K562 (cell line): Measurements from ENCODE around the gene RNF19B. TPM values are rescaled to one million over a fixed set of nuclear protein-coding genes. Genes with fewer than 3 reads are reported as not detected.

ENCODE experiments used
- ATF1 ChIP-seq, 2 experiments: fragments of 450-650 bp in 1 of 2; IDR thresholded peaks; 2 replicates each; pipeline ENCODE4 v1.6.1; 2016; ENCODE audit warnings: missing compliant biosample characterization in 1 of 2, missing genetic modification characterization in 1 of 2
- CREB5 ChIP-seq: fragments of 250-450 bp; sonication (Bioruptor Pico); IDR thresholded peaks from 2 replicates; pipeline ENCODE4 v1.5.0; 2020; ENCODE audit warnings: mild to moderate bottlenecking
- EHMT2 ChIP-seq: fragments of 450-650 bp; IDR thresholded peaks from 2 replicates; pipeline ENCODE4 v1.6.1; 2018; ENCODE audit warnings: antibody characterized with exemption
- ELF2 ChIP-seq: fragments of 250-450 bp; sonication (Bioruptor Pico); IDR thresholded peaks from 2 replicates; pipeline ENCODE4 v1.5.0; 2021; ENCODE audit warnings: mild to moderate bottlenecking
- HNRNPL ChIP-seq: fragments of 200-400 bp; formaldehyde crosslinking; IDR thresholded peaks from 2 replicates; pipeline ENCODE4 v1.6.1; 2017; ENCODE audit warnings: low read depth, mild to moderate bottlenecking, low read length
- JUND ChIP-seq, 2 experiments: IDR thresholded peaks; 2 replicates in 1 of 2; 3 replicates in 1 of 2; pipeline ENCODE4 v1.6.1; 2011; ENCODE audit warnings: borderline replicate concordance in 2 of 2, low read depth in 2 of 2, low read length in 2 of 2, improper control_type of control experiment in 1 of 2, missing biosample characterization in 1 of 2, missing genetic modification characterization in 1 of 2, missing genetic modification reagents in 1 of 2
- MED1 ChIP-seq: sonication (generic); formaldehyde crosslinking; IDR thresholded peaks from 2 replicates; pipeline ENCODE4 v1.8.1; 2023; ENCODE audit warnings: missing genetic modification reagents, borderline replicate concordance
- NR2C1 ChIP-seq, 2 experiments: fragments of 450-650 bp; IDR thresholded peaks; 2 replicates each; pipeline ENCODE4 v1.6.1; 2017; ENCODE audit warnings: mild to moderate bottlenecking in 2 of 2, antibody characterized with exemption in 1 of 2, inconsistent platforms in 1 of 2, missing compliant biosample characterization in 1 of 2, missing genetic modification characterization in 1 of 2
- NR4A1 ChIP-seq, 2 experiments: fragments of 250-450 bp in 1 of 2; fragments of 450-650 bp in 1 of 2; sonication (Bioruptor Pico) in 1 of 2; IDR thresholded peaks; 2 replicates each; pipeline versions ENCODE4 v1.4.0 to v1.6.1; 2016 to 2020; ENCODE audit warnings: mild to moderate bottlenecking in 2 of 2, missing compliant biosample characterization in 1 of 2, missing genetic modification characterization in 1 of 2, moderate library complexity in 1 of 2
- POLR2B ChIP-seq: fragments of 450-650 bp; IDR thresholded peaks from 2 replicates; pipeline ENCODE4 v1.6.1; 2018; ENCODE audit warnings: low read depth; ENCODE audit not compliant: partially characterized antibody
- RAD51 ChIP-seq: fragments of 450-650 bp; IDR thresholded peaks from 2 replicates; pipeline ENCODE4 v1.7.1; 2016; ENCODE audit warnings: low read depth, mild to moderate bottlenecking, borderline replicate concordance
- SETDB1 ChIP-seq: IDR thresholded peaks from one replicate; pipeline ENCODE4 v1.6.1; 2012; ENCODE audit warnings: low read length, control low read depth, inconsistent platforms
- TBP ChIP-seq: optimal IDR thresholded peaks from 2 replicates; pipeline ENCODE3; 2011; ENCODE audit warnings: low read depth, low read length, improper control_type of control experiment
- TFAP4 ChIP-seq: sonication (generic); formaldehyde crosslinking; IDR thresholded peaks from 2 replicates; pipeline ENCODE4 v1.8.0; 2022; ENCODE audit warnings: missing genetic modification reagents, mild to moderate bottlenecking, moderate library complexity, borderline replicate concordance
- ZBTB17 ChIP-seq: fragments of 450-650 bp; formaldehyde crosslinking; IDR thresholded peaks from 2 replicates; pipeline ENCODE4 v1.4.0; 2020; ENCODE audit warnings: mild to moderate bottlenecking
- ZNF212 ChIP-seq: fragments of 450-650 bp; formaldehyde crosslinking; IDR thresholded peaks from 2 replicates; pipeline ENCODE4 v1.4.0; 2020; ENCODE audit warnings: mild to moderate bottlenecking
- ZNF41 ChIP-seq: fragments of 250-450 bp; sonication (Bioruptor Pico); conservative IDR thresholded peaks from 2 replicates; pipeline ENCODE4 v1.4.0; 2020; ENCODE audit warnings: mild to moderate bottlenecking
- ZNF668 ChIP-seq: fragments of 250-450 bp; sonication (Bioruptor Pico); IDR thresholded peaks from 2 replicates; pipeline ENCODE4 v1.8.0; 2022; ENCODE audit warnings: mild to moderate bottlenecking, inconsistent platforms
- polyA plus RNA-seq, 8 experiments: library from polyadenylated mRNA; depleted of rRNA in 4 of 8; stranded (reverse) in 5 of 8; unstranded in 3 of 8; fragments of >200 nt; fragmentation: Nextera tagmentation in 2 of 8; fragmentation: Illumina TruSeq in 1 of 8; extraction: Ambion mirVana in 2 of 8; extraction: Trizol in 1 of 8; gene quantifications; 2 replicates each; pipeline versions ENCODE4 v1.2.1 to v1.2.3, GENCODE V29; 2011 to 2014; ENCODE audit warnings: inconsistent platforms in 1 of 8, missing spikeins in 1 of 8
- total RNA-seq, 7 experiments: library from RNA; depleted of rRNA in 6 of 7; stranded (reverse); fragments of >200 nt in 6 of 7; fragmentation: Illumina TruSeq in 2 of 7; extraction: Trizol in 2 of 7; gene quantifications; 2 replicates each; pipeline versions ENCODE4 v1.2.1 to v1.2.3, GENCODE V29; 2011 to 2021; ENCODE audit warnings: low replicate concordance in 1 of 7
- TF ChIP-seq, protein P1 (sequence below): fragments of 450-650 bp; IDR thresholded peaks from 2 replicates; pipeline ENCODE4 v1.6.1; 2016
- TF ChIP-seq, protein P2 (sequence below): sonication (generic); formaldehyde crosslinking; IDR thresholded peaks from 2 replicates; pipeline ENCODE4 v1.8.1; 2023; ENCODE audit warnings: mild to moderate bottlenecking, missing genetic modification reagents

The RNF19B gene
- total and polyA plus RNA-seq, 9 of the 15 experiments (the other 6 are each of a cell fraction or from before 2014, with no cell fraction given) = 2.6 to 14.9 (median 10.1) TPM

DNA sequence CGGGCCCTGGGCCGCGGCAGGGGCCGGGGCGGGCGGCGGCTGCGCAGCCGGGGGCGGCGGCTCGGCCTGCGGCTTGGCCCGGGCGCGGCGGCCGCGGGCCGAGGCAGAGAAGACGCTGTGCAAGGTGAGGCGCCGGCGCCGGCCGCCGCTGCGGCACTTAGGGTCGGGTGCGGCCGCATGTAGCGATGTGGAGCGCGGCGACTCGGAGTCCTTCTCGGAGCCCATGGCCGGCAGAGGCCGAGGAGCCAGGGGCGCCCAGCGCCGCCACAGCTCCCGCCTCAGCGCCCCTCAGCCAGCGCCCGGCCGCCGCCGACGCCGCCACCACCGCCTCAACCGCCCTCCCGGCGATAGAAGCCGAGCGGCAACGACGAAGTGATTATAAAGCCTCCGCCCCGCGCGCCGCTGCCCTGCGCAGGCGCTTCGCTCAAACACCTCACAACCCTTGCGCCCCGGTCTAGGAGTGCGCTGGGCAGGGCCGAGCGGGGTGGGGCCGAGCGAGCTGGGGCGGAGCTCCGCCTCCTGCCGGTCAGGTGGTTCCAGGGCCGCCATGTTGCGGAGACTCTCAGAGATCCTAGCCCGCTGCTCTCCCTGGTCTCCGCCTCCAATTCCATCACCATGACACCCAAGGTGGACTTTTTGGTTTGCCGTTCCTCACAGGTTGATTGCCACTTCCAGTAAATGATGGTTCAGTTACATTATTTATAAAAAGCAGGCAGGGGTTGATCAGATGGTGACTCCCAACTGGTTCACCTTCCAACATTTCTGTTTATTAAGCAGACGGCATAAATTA is at the start of gene RNF19B (continued):
- TF ChIP-seq, protein P1, sequence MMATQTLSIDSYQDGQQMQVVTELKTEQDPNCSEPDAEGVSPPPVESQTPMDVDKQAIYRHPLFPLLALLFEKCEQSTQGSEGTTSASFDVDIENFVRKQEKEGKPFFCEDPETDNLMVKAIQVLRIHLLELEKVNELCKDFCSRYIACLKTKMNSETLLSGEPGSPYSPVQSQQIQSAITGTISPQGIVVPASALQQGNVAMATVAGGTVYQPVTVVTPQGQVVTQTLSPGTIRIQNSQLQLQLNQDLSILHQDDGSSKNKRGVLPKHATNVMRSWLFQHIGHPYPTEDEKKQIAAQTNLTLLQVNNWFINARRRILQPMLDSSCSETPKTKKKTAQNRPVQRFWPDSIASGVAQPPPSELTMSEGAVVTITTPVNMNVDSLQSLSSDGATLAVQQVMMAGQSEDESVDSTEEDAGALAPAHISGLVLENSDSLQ = peak; percentile 71
- TF ChIP-seq MED1 (no peak), ZNF212 (no peak), NR2C1 (IDR thresholded peaks at IDR 0.05) (no peak), NR2C1 (tag; IDR thresholded peaks at IDR 0.05) (no peak), RAD51 (peak; percentile 91), ATF1 (CRISPR knock-in tag; IDR thresholded peaks at IDR 0.05) (no peak), ATF1 (tag; IDR thresholded peaks at IDR 0.05) (peak; percentile 51; the same call in 1 of the 2 replicates), TFAP4 (CRISPR knock-in tag) (peak; percentile 88), TBP (peak; percentile 98), ZBTB17 (peak; percentile 73), NR4A1 (CRISPR knock-in tag; IDR thresholded peaks at IDR 0.05) (0 out of 2 replicates have a peak, but pooled peaks have one; percentile 25), NR4A1 (tag; IDR thresholded peaks at IDR 0.05) (no peak), HNRNPL (peak; percentile 55; the same call in 1 of the 2 replicates), ZNF41 (CRISPR knock-in tag) (0 out of 2 replicates have a peak, but pooled peaks have one; percentile 11), EHMT2 (peak; percentile 95), ELF2 (peak; percentile 56; the same call in 1 of the 2 replicates), CREB5 (CRISPR knock-in tag) (0 out of 2 replicates have a peak, but pooled peaks have one; percentile 17), JUND (IDR thresholded peaks at IDR 0.05; ENCODE audit: borderline replicate concordance, low read depth, low read length) (peak; percentile 32; the same call in 1 of the 2 replicates), JUND (tag; IDR thresholded peaks at IDR 0.05; ENCODE audit: borderline replicate concordance, low read depth, low read length) (no peak; the same call in 2 of the 3 replicates), POLR2B (peak; percentile 83), ZNF668 (CRISPR knock-in tag) (no peak), SETDB1 (peak; percentile 84)
- TF ChIP-seq, protein P2, sequence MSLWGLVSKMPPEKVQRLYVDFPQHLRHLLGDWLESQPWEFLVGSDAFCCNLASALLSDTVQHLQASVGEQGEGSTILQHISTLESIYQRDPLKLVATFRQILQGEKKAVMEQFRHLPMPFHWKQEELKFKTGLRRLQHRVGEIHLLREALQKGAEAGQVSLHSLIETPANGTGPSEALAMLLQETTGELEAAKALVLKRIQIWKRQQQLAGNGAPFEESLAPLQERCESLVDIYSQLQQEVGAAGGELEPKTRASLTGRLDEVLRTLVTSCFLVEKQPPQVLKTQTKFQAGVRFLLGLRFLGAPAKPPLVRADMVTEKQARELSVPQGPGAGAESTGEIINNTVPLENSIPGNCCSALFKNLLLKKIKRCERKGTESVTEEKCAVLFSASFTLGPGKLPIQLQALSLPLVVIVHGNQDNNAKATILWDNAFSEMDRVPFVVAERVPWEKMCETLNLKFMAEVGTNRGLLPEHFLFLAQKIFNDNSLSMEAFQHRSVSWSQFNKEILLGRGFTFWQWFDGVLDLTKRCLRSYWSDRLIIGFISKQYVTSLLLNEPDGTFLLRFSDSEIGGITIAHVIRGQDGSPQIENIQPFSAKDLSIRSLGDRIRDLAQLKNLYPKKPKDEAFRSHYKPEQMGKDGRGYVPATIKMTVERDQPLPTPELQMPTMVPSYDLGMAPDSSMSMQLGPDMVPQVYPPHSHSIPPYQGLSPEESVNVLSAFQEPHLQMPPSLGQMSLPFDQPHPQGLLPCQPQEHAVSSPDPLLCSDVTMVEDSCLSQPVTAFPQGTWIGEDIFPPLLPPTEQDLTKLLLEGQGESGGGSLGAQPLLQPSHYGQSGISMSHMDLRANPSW = peak; percentile 80; the same call in 1 of the 2 replicates
